HEK293T (cell line): Measurements from ENCODE around the gene DTNBP1.

Source experiments
- ARNT ChIP-seq: fragments of 450-650 bp; IDR thresholded peaks from 2 replicates; pipeline ENCODE4 v1.6.1; 2017; ENCODE audit warnings: mild to moderate bottlenecking
- CTBP1 ChIP-seq: fragments of 450-650 bp; IDR thresholded peaks from 2 replicates; pipeline ENCODE4 v1.6.1; 2016; ENCODE audit warnings: borderline replicate concordance
- ELF4 ChIP-seq: fragments of 450-650 bp; IDR thresholded peaks from 2 replicates; pipeline ENCODE4 v1.6.1; 2017; ENCODE audit warnings: antibody characterized with exemption
- FOXA1 ChIP-seq: fragments of 450-650 bp; IDR thresholded peaks from 2 replicates; pipeline ENCODE4 v1.6.1; 2016; ENCODE audit warnings: mild to moderate bottlenecking
- FOXK2 ChIP-seq: fragments of 450-650 bp; IDR thresholded peaks from 2 replicates; pipeline ENCODE4 v1.6.1; 2016; ENCODE audit warnings: mild to moderate bottlenecking
- FOXM1 ChIP-seq: fragments of 450-650 bp; IDR thresholded peaks from 2 replicates; pipeline ENCODE4 v1.6.1; 2017; ENCODE audit warnings: mild to moderate bottlenecking, borderline replicate concordance
- LEF1 ChIP-seq: fragments of 450-650 bp; IDR thresholded peaks from 2 replicates; pipeline ENCODE4 v1.6.1; 2017; ENCODE audit warnings: mild to moderate bottlenecking, borderline replicate concordance
- SP1 ChIP-seq: fragments of 450-650 bp; IDR thresholded peaks from 2 replicates; pipeline ENCODE4 v1.6.1; 2017
- TARDBP ChIP-seq: fragments of 450-650 bp; IDR thresholded peaks from 2 replicates; pipeline ENCODE4 v1.6.1; 2016
- ZNF384 ChIP-seq: fragments of 450-650 bp; IDR thresholded peaks from 2 replicates; pipeline ENCODE4 v1.6.1; 2016
- TF ChIP-seq, protein P1 (sequence below): fragments of 450-650 bp; IDR thresholded peaks from 2 replicates; pipeline ENCODE4 v1.6.1; 2016

DNA sequence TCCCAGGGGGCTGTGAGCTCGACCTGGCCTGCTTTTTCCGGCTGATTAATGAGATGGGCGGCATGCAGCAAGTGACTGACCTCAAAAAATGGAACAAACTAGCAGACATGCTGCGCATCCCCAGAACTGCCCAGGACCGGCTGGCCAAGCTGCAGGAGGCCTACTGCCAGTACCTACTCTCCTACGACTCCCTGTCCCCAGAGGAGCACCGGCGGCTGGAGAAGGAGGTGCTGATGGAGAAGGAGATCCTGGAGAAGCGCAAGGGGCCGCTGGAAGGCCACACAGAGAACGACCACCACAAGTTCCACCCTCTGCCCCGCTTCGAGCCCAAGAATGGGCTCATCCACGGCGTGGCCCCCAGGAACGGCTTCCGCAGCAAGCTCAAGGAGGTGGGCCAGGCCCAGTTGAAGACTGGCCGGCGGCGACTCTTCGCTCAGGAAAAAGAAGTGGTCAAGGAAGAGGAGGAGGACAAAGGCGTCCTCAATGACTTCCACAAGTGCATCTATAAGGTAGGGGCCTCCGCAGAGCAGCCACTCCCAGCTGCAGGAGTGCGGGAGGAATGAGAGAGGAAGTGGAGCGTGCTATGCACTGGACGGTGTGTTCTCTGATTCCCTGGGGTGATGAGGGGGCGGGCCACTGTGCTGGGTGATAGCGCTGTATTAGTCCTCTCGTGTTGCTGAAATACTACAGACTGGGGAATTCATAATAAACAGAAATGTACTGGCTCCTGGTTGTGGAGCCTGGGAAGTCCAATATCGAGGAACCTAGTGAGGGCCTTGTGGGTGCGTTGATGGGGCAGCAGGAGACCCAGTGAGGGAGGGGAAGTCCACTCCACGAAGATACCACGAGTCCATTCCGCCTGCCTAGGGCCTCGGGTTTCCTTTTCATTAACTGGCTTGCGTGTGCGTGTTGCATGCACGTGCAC is 161.7 kb downstream of the DTNBP1 start:
- TF ChIP-seq SP1: no peak
- TF ChIP-seq FOXK2: no peak
- TF ChIP-seq, protein P1, sequence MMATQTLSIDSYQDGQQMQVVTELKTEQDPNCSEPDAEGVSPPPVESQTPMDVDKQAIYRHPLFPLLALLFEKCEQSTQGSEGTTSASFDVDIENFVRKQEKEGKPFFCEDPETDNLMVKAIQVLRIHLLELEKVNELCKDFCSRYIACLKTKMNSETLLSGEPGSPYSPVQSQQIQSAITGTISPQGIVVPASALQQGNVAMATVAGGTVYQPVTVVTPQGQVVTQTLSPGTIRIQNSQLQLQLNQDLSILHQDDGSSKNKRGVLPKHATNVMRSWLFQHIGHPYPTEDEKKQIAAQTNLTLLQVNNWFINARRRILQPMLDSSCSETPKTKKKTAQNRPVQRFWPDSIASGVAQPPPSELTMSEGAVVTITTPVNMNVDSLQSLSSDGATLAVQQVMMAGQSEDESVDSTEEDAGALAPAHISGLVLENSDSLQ: no peak
- no peak for TF ChIP-seq ARNT
- TF ChIP-seq LEF1: no peak
- no peak for TF ChIP-seq FOXA1
- no peak for TF ChIP-seq ELF4
- TF ChIP-seq FOXM1: no peak
- no peak for TF ChIP-seq TARDBP
- TF ChIP-seq ZNF384: no peak
- no peak for TF ChIP-seq CTBP1
